Activated naive CD4-positive, alpha-beta T cell treated with anti-CD3 and anti-CD28 coated beads for 36 hours (primary cell): ENCODE data around the gene KCNK3. TPM values are rescaled to one million over a fixed set of nuclear protein-coding genes. Genes with fewer than 3 reads are reported as not detected.

Source experiments
- CTCF ChIA-PET: fragments of 350-600 bp; sonication (Branson Sonifier 250); formaldehyde crosslinking; loops from one replicate; lab custom pipeline; 2021; ENCODE audit warnings: antibody characterized with exemption; lab: Charles Lee
- DNase-seq: peaks from one replicate; pipeline ENCODE4 v3.0.0-alpha.2; 2020
- H3K27ac Mint-ChIP-seq: one replicate; pipeline ENCODE4 v1.8.0; 2021; ENCODE audit warnings: mild to moderate bottlenecking, mixed read lengths
- H3K27me3 Mint-ChIP-seq: one replicate; pipeline ENCODE4 v1.8.0; 2021; ENCODE audit warnings: low read depth, mixed read lengths
- H3K36me3 Mint-ChIP-seq: one replicate; pipeline ENCODE4 v1.8.0; 2021; ENCODE audit warnings: low read depth, mixed read lengths
- H3K4me1 Mint-ChIP-seq: one replicate; pipeline ENCODE4 v1.8.0; 2021; ENCODE audit warnings: low read depth, mixed read lengths
- H3K4me3 Mint-ChIP-seq: one replicate; pipeline ENCODE4 v1.8.0; 2021; ENCODE audit warnings: mild to moderate bottlenecking, moderate library complexity, mixed read lengths
- H3K9me3 Mint-ChIP-seq: one replicate; pipeline ENCODE4 v1.8.0; 2021; ENCODE audit warnings: mixed read lengths
- intact Hi-C: fragments of 100-400 bp; cut with micrococcal nuclease; formaldehyde crosslinking; loops from one replicate; pipeline ENCODE4 v1.15.1; 2023
- total RNA-seq, 2 experiments: library from RNA; stranded (reverse); gene quantifications; one replicate each; pipeline ENCODE4 v1.2.3, GENCODE V29; 2021

Gene KCNK3
- total RNA-seq, 2 experiments from 2014 or later, result not detected

- CTCF ChIA-PET, result interaction anchor here (0.6 kb wide), 1 partner anchor 61 kb away, joined by 3 read pairs; no protein-coding TSS in a partner anchor
- Mint-ChIP-seq H3K4me3 (no peak overlapping the region), H3K36me3 (no peaks in the 10 kb centered on the region), H3K27me3 (peaks cover 35% of the 10 kb centered on the region), H3K27ac (no peak overlapping the region), H3K4me1 (no peaks in the 10 kb centered on the region), H3K9me3 (no peaks in the 10 kb centered on the region)
- intact Hi-C loops, result no loop called here
- DNase-seq, result no peak
These were observed 7.2 kb upstream of the KCNK3 start for GRCh38 chr2:26685341-26685740.

GRCh38 chr2:26685989-26686839 lies 6.3 kb upstream of the KCNK3 start:
- intact Hi-C loops, result no loop called here
- no peaks in the 10 kb centered on the region for H3K9me3 Mint-ChIP-seq
- DNase-seq, result no peak
- no peaks in the 10 kb centered on the region for H3K4me1 Mint-ChIP-seq
- H3K36me3 Mint-ChIP-seq, result no peaks in the 10 kb centered on the region
- H3K27me3 Mint-ChIP-seq, result peaks cover 40% of the 10 kb centered on the region
- CTCF ChIA-PET, result no interaction called here
- no peak overlapping the region for H3K27ac Mint-ChIP-seq
- H3K4me3 Mint-ChIP-seq, result no peak overlapping the region

- intact Hi-C loops, result no loop called here
- Mint-ChIP-seq H3K4me1 (no peaks in the 10 kb centered on the region), H3K36me3 (no peaks in the 10 kb centered on the region), H3K4me3 (no peak overlapping the region), H3K9me3 (no peaks in the 10 kb centered on the region), H3K27me3 (peaks cover 44% of the 10 kb centered on the region), H3K27ac (no peak overlapping the region)
- no peak for DNase-seq
- CTCF ChIA-PET, result no interaction called here
These were observed 5.2 kb upstream of the KCNK3 start for GRCh38 chr2:26687328-26687727.

- Mint-ChIP-seq H3K4me1 (no peaks in the 10 kb centered on the region), H3K4me3 (no peak overlapping the region), H3K36me3 (no peaks in the 10 kb centered on the region), H3K27me3 (peaks cover 39% of the 10 kb centered on the region), H3K9me3 (no peaks in the 10 kb centered on the region), H3K27ac (no peak overlapping the region)
- DNase-seq, result no peak
- CTCF ChIA-PET, result no interaction called here
- intact Hi-C loops, result no loop called here
These were observed 4.7 kb upstream of the KCNK3 start for GRCh38 chr2:26687801-26688200.

- no peaks in the 10 kb centered on the region for H3K9me3 Mint-ChIP-seq
- H3K36me3 Mint-ChIP-seq, result no peaks in the 10 kb centered on the region
- no peak for DNase-seq
- H3K4me1 Mint-ChIP-seq, result peaks cover 5% of the 10 kb centered on the region
- H3K4me3 Mint-ChIP-seq, result no peak overlapping the region
- H3K27ac Mint-ChIP-seq, result no peak overlapping the region
- H3K27me3 Mint-ChIP-seq, result peaks cover 58% of the 10 kb centered on the region
- intact Hi-C loops, result no loop called here
- CTCF ChIA-PET, result no interaction called here
These were observed 1.4 kb upstream of the KCNK3 start for GRCh38 chr2:26691161-26691560.

- no peak overlapping the region for H3K27ac Mint-ChIP-seq
- no peak for DNase-seq
- H3K4me3 Mint-ChIP-seq, result no peak overlapping the region
- H3K27me3 Mint-ChIP-seq, result peaks cover 57% of the 10 kb centered on the region
- peaks cover 5% of the 10 kb centered on the region for H3K4me1 Mint-ChIP-seq
- no peaks in the 10 kb centered on the region for H3K36me3 Mint-ChIP-seq
- CTCF ChIA-PET, result no interaction called here
- H3K9me3 Mint-ChIP-seq, result no peaks in the 10 kb centered on the region
- intact Hi-C loops, result no loop called here
These were observed 642 bp upstream of the KCNK3 start for GRCh38 chr2:26691881-26692278.

- H3K27me3 Mint-ChIP-seq, result peaks cover 61% of the 10 kb centered on the region
- no peaks in the 10 kb centered on the region for H3K36me3 Mint-ChIP-seq
- no peaks in the 10 kb centered on the region for H3K9me3 Mint-ChIP-seq
- H3K4me1 Mint-ChIP-seq, result peaks cover 5% of the 10 kb centered on the region
- intact Hi-C loops, result no loop called here
- H3K27ac Mint-ChIP-seq, result no peak overlapping the region
- H3K4me3 Mint-ChIP-seq, result no peak overlapping the region
- no peak for DNase-seq
- CTCF ChIA-PET, result interaction anchor here (0.6 to 0.7 kb wide), 2 partner anchors 52 to 188 kb away, joined by 3 to 5 read pairs; no protein-coding TSS in a partner anchor
These were observed 651 bp downstream of the KCNK3 start for GRCh38 chr2:26692897-26693849.

GRCh38 chr2:26694001-26694400 lies 1.5 kb downstream of the KCNK3 start:
- intact Hi-C loops, result no loop called here
- DNase-seq, result no peak
- peaks cover 5% of the 10 kb centered on the region for H3K4me1 Mint-ChIP-seq
- H3K36me3 Mint-ChIP-seq, result no peaks in the 10 kb centered on the region
- peaks cover 60% of the 10 kb centered on the region for H3K27me3 Mint-ChIP-seq
- no peaks in the 10 kb centered on the region for H3K9me3 Mint-ChIP-seq
- H3K4me3 Mint-ChIP-seq, result no peak overlapping the region
- CTCF ChIA-PET, result interaction anchor here (0.7 kb wide), 1 partner anchor 189 kb away, joined by 3 read pairs; no protein-coding TSS in a partner anchor
- no peak overlapping the region for H3K27ac Mint-ChIP-seq

- CTCF ChIA-PET, result no interaction called here
- Mint-ChIP-seq H3K4me1 (peaks cover 5% of the 10 kb centered on the region), H3K27me3 (peaks cover 53% of the 10 kb centered on the region), H3K27ac (no peak overlapping the region), H3K4me3 (no peak overlapping the region), H3K36me3 (no peaks in the 10 kb centered on the region), H3K9me3 (no peaks in the 10 kb centered on the region)
- intact Hi-C loops, result no loop called here
- DNase-seq, result no peak
These were observed 3.9 kb downstream of the KCNK3 start for GRCh38 chr2:26696351-26696816.

GRCh38 chr2:26697425-26697824 lies 4.9 kb downstream of the KCNK3 start:
- CTCF ChIA-PET, result no interaction called here
- DNase-seq, result no peak
- Mint-ChIP-seq H3K4me1 (peaks cover 5% of the 10 kb centered on the region), H3K27ac (no peak overlapping the region), H3K9me3 (no peaks in the 10 kb centered on the region), H3K4me3 (no peak overlapping the region), H3K36me3 (no peaks in the 10 kb centered on the region), H3K27me3 (peaks cover 50% of the 10 kb centered on the region)
- intact Hi-C loops, result no loop called here

- no peak overlapping the region for H3K4me3 Mint-ChIP-seq
These were observed 6.8 kb downstream of the KCNK3 start for GRCh38 chr2:26699295-26699694.

GRCh38 chr2:26700078-26700477 lies 7.6 kb downstream of the KCNK3 start:
- Mint-ChIP-seq H3K4me1 (no peaks in the 10 kb centered on the region), H3K27me3 (peaks cover 32% of the 10 kb centered on the region), H3K27ac (no peak overlapping the region), H3K4me3 (no peak overlapping the region), H3K9me3 (no peaks in the 10 kb centered on the region), H3K36me3 (no peaks in the 10 kb centered on the region)
- DNase-seq, result no peak
- CTCF ChIA-PET, result no interaction called here
- intact Hi-C loops, result no loop called here

More at GRCh38 chr2:26699295-26699694, 6.8 kb downstream of the KCNK3 start:
- Mint-ChIP-seq H3K4me1 (no peaks in the 10 kb centered on the region), H3K36me3 (no peaks in the 10 kb centered on the region), H3K9me3 (no peaks in the 10 kb centered on the region), H3K27ac (no peak overlapping the region), H3K27me3 (peaks cover 38% of the 10 kb centered on the region)
- CTCF ChIA-PET, result no interaction called here
- DNase-seq, result no peak
- intact Hi-C loops, result no loop called here
